Trophoblast cell (in vitro differentiated cells and primary cell): ENCODE measurements around the gene GSTCD.
"Not testable (repeated sequence)": the region's sequence is repeated elsewhere in the genome, so short reads cannot be mapped to it uniquely, and the experiment has no call there.

Experiments
- DNase-seq, 2 donors: peaks; one replicate each; pipeline ENCODE4 v3.0.0-alpha.2; 2016
- H2AFZ ChIP-seq: 2 replicates; pipeline ENCODE4 v1.6.1; 2013; ENCODE audit warnings: low read length, moderate library complexity, mild to moderate bottlenecking; ENCODE audit not compliant: insufficient read depth, poor library complexity
- H2AK5ac ChIP-seq: 2 replicates; pipeline ENCODE4 v1.6.1; 2013; ENCODE audit warnings: mild to moderate bottlenecking, low read length
- H2BK120ac ChIP-seq: 2 replicates; pipeline ENCODE4 v1.6.1; 2013; ENCODE audit warnings: low read length, mild to moderate bottlenecking, moderate library complexity; ENCODE audit not compliant: insufficient read depth, poor library complexity
- H2BK12ac ChIP-seq: 2 replicates; pipeline ENCODE4 v1.6.1; 2013; ENCODE audit warnings: mild to moderate bottlenecking, low read length, moderate library complexity
- H2BK5ac ChIP-seq: 2 replicates; pipeline ENCODE4 v1.6.1; 2013; ENCODE audit warnings: low read length, low read depth, moderate library complexity, mild to moderate bottlenecking; ENCODE audit not compliant: poor library complexity
- H3K14ac ChIP-seq: 2 replicates; pipeline ENCODE4 v1.6.1; 2013; ENCODE audit warnings: mild to moderate bottlenecking, low read length
- H3K18ac ChIP-seq: 2 replicates; pipeline ENCODE4 v1.6.1; 2013; ENCODE audit warnings: mild to moderate bottlenecking, low read length
- H3K23ac ChIP-seq: 2 replicates; pipeline ENCODE4 v1.6.1; 2013; ENCODE audit warnings: low read length
- H3K27ac ChIP-seq: 2 replicates; pipeline ENCODE4 v1.5.1; 2013; ENCODE audit warnings: low read depth, mild to moderate bottlenecking, inconsistent platforms, low read length, moderate library complexity
- H3K27me3 ChIP-seq: 2 replicates; pipeline ENCODE4 v1.6.1; 2013; ENCODE audit warnings: inconsistent platforms, mild to moderate bottlenecking, low read length, moderate library complexity; ENCODE audit not compliant: insufficient read depth
- H3K36me3 ChIP-seq, 2 experiments: 1 replicate in 1 of 2; 2 replicates in 1 of 2; pipeline ENCODE4 v1.6.1; 2013; ENCODE audit warnings: low read length in 2 of 2, mild to moderate bottlenecking in 2 of 2, moderate library complexity in 1 of 2; ENCODE audit not compliant: insufficient read depth in 2 of 2, control insufficient read depth in 1 of 2
- H3K4ac ChIP-seq: 2 replicates; pipeline ENCODE4 v1.6.1; 2013; ENCODE audit warnings: low read depth, mild to moderate bottlenecking, low read length, moderate library complexity
- H3K4me1 ChIP-seq, 2 experiments: 1 replicate in 1 of 2; 2 replicates in 1 of 2; pipeline ENCODE4 v1.6.1; 2013; ENCODE audit warnings: low read length in 2 of 2, mild to moderate bottlenecking in 2 of 2, moderate library complexity in 1 of 2; ENCODE audit not compliant: insufficient read depth in 2 of 2, control insufficient read depth in 1 of 2
- H3K4me2 ChIP-seq: 2 replicates; pipeline ENCODE4 v1.6.1; 2013; ENCODE audit warnings: inconsistent platforms, mild to moderate bottlenecking, low read length, moderate library complexity
- H3K4me3 ChIP-seq: 2 replicates; pipeline ENCODE4 v1.5.1; 2013; ENCODE audit warnings: mild to moderate bottlenecking, low read depth, low read length, inconsistent platforms
- H3K79me1 ChIP-seq: one replicate; pipeline ENCODE4 v1.6.1; 2013; ENCODE audit warnings: low read length
- H3K79me2 ChIP-seq: 2 replicates; pipeline ENCODE4 v1.6.1; 2013; ENCODE audit warnings: low read length, mild to moderate bottlenecking; ENCODE audit not compliant: control insufficient read depth, insufficient read depth, poor library complexity
- H3K9ac ChIP-seq: 2 replicates; pipeline ENCODE4 v1.6.1; 2013; ENCODE audit warnings: mild to moderate bottlenecking, low read length
- H3K9me3 ChIP-seq: 2 replicates; pipeline ENCODE4 v1.6.1; 2013; ENCODE audit warnings: low read depth, mild to moderate bottlenecking, control low read depth, inconsistent platforms, low read length; ENCODE audit not compliant: insufficient read depth
- H4K12ac ChIP-seq: 2 replicates; pipeline ENCODE4 v1.6.1; 2013; ENCODE audit warnings: low read depth, mild to moderate bottlenecking, low read length, moderate library complexity
- H4K8ac ChIP-seq: 2 replicates; pipeline ENCODE4 v1.6.1; 2013; ENCODE audit warnings: low read depth, mild to moderate bottlenecking, low read length, moderate library complexity
- H4K91ac ChIP-seq: one replicate; pipeline ENCODE4 v1.6.1; 2013; ENCODE audit warnings: low read depth, mild to moderate bottlenecking, low read length, moderate library complexity
- WGBS: extraction: QIAGEN DNeasy Blood & Tissue Kit; methylation state at CpG from one replicate; pipeline ENCODE4 v1.1.7; 2013; ENCODE audit warnings: missing lambda C conversion rate; ENCODE audit not compliant: insufficient read length, insufficient coverage; ENCODE audit errors: extremely low coverage; 5-methylcytosine and 5-hydroxymethylcytosine counted together

Gene GSTCD

GRCh38 chr4:105758958-105759357, 50.4 kb downstream of the GSTCD start:
- H4K8ac ChIP-seq = no peak overlapping the region
- no peaks in the 10 kb centered on the region for H3K79me2 ChIP-seq
- no peak overlapping the region for H3K4me2 ChIP-seq
- H3K23ac ChIP-seq = no peak overlapping the region
- no peak overlapping the region for H3K9ac ChIP-seq
- no peak overlapping the region for H2AFZ ChIP-seq
- H4K12ac ChIP-seq = no peak overlapping the region
- no peaks in the 10 kb centered on the region for H3K27me3 ChIP-seq
- WGBS = no CpG with 5 or more reads among the region's 1 CpG
- no peak for DNase-seq
- no peak overlapping the region for H3K4me3 ChIP-seq
- no peak overlapping the region for H2BK12ac ChIP-seq
- no peak overlapping the region for H2BK120ac ChIP-seq
- no peak overlapping the region for H4K91ac ChIP-seq
- no peaks in the 10 kb centered on the region for H3K4me1 ChIP-seq
- H3K36me3 ChIP-seq = peaks cover 0 to 2% of the 10 kb centered on the region in 2 experiments
- no peaks in the 10 kb centered on the region for H3K79me1 ChIP-seq
- H3K4ac ChIP-seq = no peak overlapping the region
- H3K18ac ChIP-seq = no peak overlapping the region
- H3K27ac ChIP-seq = no peak overlapping the region
- no peak overlapping the region for H2AK5ac ChIP-seq
- no peaks in the 10 kb centered on the region for H3K9me3 ChIP-seq
- no peak overlapping the region for H3K14ac ChIP-seq
- H2BK5ac ChIP-seq = no peak overlapping the region

- no peaks in the 10 kb centered on the region for H3K27me3 ChIP-seq
- H2BK120ac ChIP-seq = no peak overlapping the region
- H4K12ac ChIP-seq = no peak overlapping the region
- H3K9ac ChIP-seq = no peak overlapping the region
- no peak overlapping the region for H3K27ac ChIP-seq
- no peaks in the 10 kb centered on the region for H3K4me1 ChIP-seq
- DNase-seq = peak; percentile 49 to 64
- H2AK5ac ChIP-seq = no peak overlapping the region
- H3K79me2 ChIP-seq = no peaks in the 10 kb centered on the region
- H3K18ac ChIP-seq = no peak overlapping the region
- H3K23ac ChIP-seq = no peak overlapping the region
- H2BK5ac ChIP-seq = no peak overlapping the region
- no peak overlapping the region for H2AFZ ChIP-seq
- no peaks in the 10 kb centered on the region for H3K9me3 ChIP-seq
- H3K14ac ChIP-seq = no peak overlapping the region
- H3K4me2 ChIP-seq = no peak overlapping the region
- no peak overlapping the region for H3K4me3 ChIP-seq
- H3K79me1 ChIP-seq = no peaks in the 10 kb centered on the region
- H2BK12ac ChIP-seq = no peak overlapping the region
- no peak overlapping the region for H3K4ac ChIP-seq
- no peak overlapping the region for H4K91ac ChIP-seq
- H3K36me3 ChIP-seq = no peaks in the 10 kb centered on the region
- no CpG with 5 or more reads among the region's 6 CpGs for WGBS
- no peak overlapping the region for H4K8ac ChIP-seq
Measured at GRCh38 chr4:105765690-105766407, 57.3 kb downstream of the GSTCD start.

GRCh38 chr4:105767579-105767978, 59.0 kb downstream of the GSTCD start:
- H3K79me2 ChIP-seq = no peaks in the 10 kb centered on the region
- no peak overlapping the region for H2AFZ ChIP-seq
- H4K8ac ChIP-seq = no peak overlapping the region
- H3K4ac ChIP-seq = no peak overlapping the region
- H3K36me3 ChIP-seq = no peaks in the 10 kb centered on the region
- no peaks in the 10 kb centered on the region for H3K4me1 ChIP-seq
- H2BK5ac ChIP-seq = no peak overlapping the region
- H2BK12ac ChIP-seq = no peak overlapping the region
- H4K91ac ChIP-seq = no peak overlapping the region
- H3K23ac ChIP-seq = no peak overlapping the region
- no peak overlapping the region for H3K4me2 ChIP-seq
- no peak overlapping the region for H3K27ac ChIP-seq
- no peak overlapping the region for H3K18ac ChIP-seq
- H3K27me3 ChIP-seq = no peaks in the 10 kb centered on the region
- no peaks in the 10 kb centered on the region for H3K79me1 ChIP-seq
- H3K9me3 ChIP-seq = no peaks in the 10 kb centered on the region
- H4K12ac ChIP-seq = no peak overlapping the region
- H3K14ac ChIP-seq = no peak overlapping the region
- H2BK120ac ChIP-seq = no peak overlapping the region
- no peak overlapping the region for H2AK5ac ChIP-seq
- H3K9ac ChIP-seq = no peak overlapping the region
- H3K4me3 ChIP-seq = no peak overlapping the region
- WGBS = no CpG with 5 or more reads among the region's 2 CpGs
- no peak for DNase-seq

GRCh38 chr4:105770524-105770923, 61.9 kb downstream of the GSTCD start:
- H3K23ac ChIP-seq, H4K12ac ChIP-seq, H3K4ac ChIP-seq, H4K91ac ChIP-seq, H2BK120ac ChIP-seq, H3K4me2 ChIP-seq, H3K36me3 ChIP-seq, H2BK12ac ChIP-seq, H3K27me3 ChIP-seq, H3K79me2 ChIP-seq, H3K79me1 ChIP-seq, DNase-seq, H3K9me3 ChIP-seq, H3K9ac ChIP-seq, H3K4me1 ChIP-seq, H3K4me3 ChIP-seq, H2AFZ ChIP-seq, H4K8ac ChIP-seq, H2BK5ac ChIP-seq, H3K27ac ChIP-seq, H3K14ac ChIP-seq, H2AK5ac ChIP-seq, H3K18ac ChIP-seq: not testable (repeated sequence)
